Kidney (tissue), 14 donors: Measurements from ENCODE around the gene SH3BP5. TPM values are rescaled to one million over a fixed set of nuclear protein-coding genes. Genes with fewer than 3 reads are reported as not detected.

Experiments used
- DNase-seq, 5 donors: peaks; one replicate each; pipeline ENCODE4 v3.0.0-alpha.2; 2013 to 2020
- FAIRE-seq: peaks from 2 replicates; lab custom pipeline; 2012; peaks lifted over from hg19 to GRCh38; lab: Jason Lieb, UNC
- H3K27ac ChIP-seq, 2 donors: one replicate each; pipeline ENCODE4 v1.7.0; 2013; ENCODE audit warnings: low read depth in 2 of 2, low read length in 2 of 2, inconsistent platforms in 1 of 2
- H3K27me3 ChIP-seq: one replicate; pipeline ENCODE4 v1.7.1; 2013; ENCODE audit warnings: low read length, inconsistent platforms; ENCODE audit not compliant: control insufficient read depth, insufficient read depth
- H3K36me3 ChIP-seq, 3 donors: one replicate each; pipeline versions ENCODE4 v1.7.0 to v1.7.1; 2013; ENCODE audit warnings: low read length in 3 of 3, control low read depth in 1 of 3, inconsistent platforms in 1 of 3; ENCODE audit not compliant: insufficient read depth in 3 of 3, control insufficient read depth in 2 of 3
- H3K4me1 ChIP-seq, 3 donors: one replicate each; pipeline versions ENCODE4 v1.7.0 to v1.7.1; 2013; ENCODE audit warnings: low read length in 3 of 3, inconsistent platforms in 1 of 3, low read depth in 1 of 3; ENCODE audit not compliant: control insufficient read depth in 2 of 3, insufficient read depth in 2 of 3
- H3K4me3 ChIP-seq, 3 donors: one replicate each; pipeline versions ENCODE4 v1.7.0 to v1.8.1; 2013; ENCODE audit warnings: low read length in 3 of 3, control low read depth in 1 of 3, inconsistent platforms in 1 of 3
- H3K9ac ChIP-seq, 3 donors: one replicate each; pipeline versions ENCODE4 v1.7.0 to v1.7.1; 2013; ENCODE audit warnings: low read length in 3 of 3, control low read depth in 1 of 3, inconsistent platforms in 1 of 3
- H3K9me3 ChIP-seq, 3 donors: one replicate each; pipeline versions ENCODE4 v1.7.0 to v1.7.1; 2013; ENCODE audit warnings: low read length in 3 of 3, control low read depth in 1 of 3, inconsistent platforms in 1 of 3; ENCODE audit not compliant: control insufficient read depth in 2 of 3, insufficient read depth in 1 of 3
- intact Hi-C: fragments of 100-400 bp; cut with DNase I; formaldehyde crosslinking; loops from one replicate; pipeline ENCODE4 v1.11.1; 2022
- polyA plus RNA-seq: library from polyadenylated mRNA; stranded (reverse); fragments of 350-450 nt; fragmentation: Illumina TruSeq; extraction: RNeasy Lipid Tissue Mini Kit (QIAGEN cat#74804); gene quantifications from one replicate; pipeline ENCODE4 v1.2.3, GENCODE V29; 2014; ENCODE audit warnings: low read depth, low replicate concordance; ENCODE audit not compliant: insufficient read depth
- total RNA-seq: library from RNA; stranded (reverse); fragmentation: NEBNext Ultra II Directional; extraction: Animal tissue kit (Norgen Biotek cat#: 25700); gene quantifications from one replicate; pipeline ENCODE4 v1.2.1, GENCODE V29; 2021
- TF ChIP-seq, protein P1 (sequence below): IDR thresholded peaks from 3 replicates; pipeline ENCODE4 v1.5.1; 2012; ENCODE audit warnings: mild to moderate bottlenecking, moderate library complexity, borderline replicate concordance; ENCODE audit not compliant: insufficient read depth; ENCODE audit errors: extremely low read depth
- donor health status: control.
- donor health status: control.
- donor health status: control.
- donor health status: control.
- donor health status: control.
- donor health status: DM: yes; HTN: yes; CAD: no.
- donor health status: Normal renal cell carcinoma (clear cell type).

SH3BP5 gene
- total and polyA plus RNA-seq, 2 donors from 2014 or later, result 39.1 to 109 TPM

DNA sequence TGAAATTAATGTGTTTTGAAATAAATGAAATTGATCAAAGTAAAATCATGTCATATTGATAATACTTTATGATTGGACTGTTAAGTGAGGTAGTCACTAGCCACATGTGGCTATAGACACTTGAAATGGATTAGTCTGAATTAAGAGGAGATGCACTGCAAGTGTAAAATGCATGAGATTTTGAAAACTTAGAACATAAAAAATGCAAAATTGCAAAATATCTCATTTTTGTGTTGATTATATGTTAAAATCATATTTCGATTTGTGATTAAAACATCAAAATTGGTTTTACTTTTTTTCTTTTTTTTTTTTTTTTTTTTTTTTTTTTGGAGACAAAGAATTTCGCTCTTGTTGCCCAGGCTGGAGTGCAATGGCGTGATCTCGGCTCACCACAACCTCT is 103.1 kb downstream of the SH3BP5 start:
- FAIRE-seq, result no peak
- no peak overlapping the region for H3K9ac ChIP-seq
- intact Hi-C loops, result no loop called here
- TF ChIP-seq, protein P1, sequence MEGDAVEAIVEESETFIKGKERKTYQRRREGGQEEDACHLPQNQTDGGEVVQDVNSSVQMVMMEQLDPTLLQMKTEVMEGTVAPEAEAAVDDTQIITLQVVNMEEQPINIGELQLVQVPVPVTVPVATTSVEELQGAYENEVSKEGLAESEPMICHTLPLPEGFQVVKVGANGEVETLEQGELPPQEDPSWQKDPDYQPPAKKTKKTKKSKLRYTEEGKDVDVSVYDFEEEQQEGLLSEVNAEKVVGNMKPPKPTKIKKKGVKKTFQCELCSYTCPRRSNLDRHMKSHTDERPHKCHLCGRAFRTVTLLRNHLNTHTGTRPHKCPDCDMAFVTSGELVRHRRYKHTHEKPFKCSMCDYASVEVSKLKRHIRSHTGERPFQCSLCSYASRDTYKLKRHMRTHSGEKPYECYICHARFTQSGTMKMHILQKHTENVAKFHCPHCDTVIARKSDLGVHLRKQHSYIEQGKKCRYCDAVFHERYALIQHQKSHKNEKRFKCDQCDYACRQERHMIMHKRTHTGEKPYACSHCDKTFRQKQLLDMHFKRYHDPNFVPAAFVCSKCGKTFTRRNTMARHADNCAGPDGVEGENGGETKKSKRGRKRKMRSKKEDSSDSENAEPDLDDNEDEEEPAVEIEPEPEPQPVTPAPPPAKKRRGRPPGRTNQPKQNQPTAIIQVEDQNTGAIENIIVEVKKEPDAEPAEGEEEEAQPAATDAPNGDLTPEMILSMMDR, result no peak
- no peak overlapping the region for H3K27ac ChIP-seq
- no peaks in the 10 kb centered on the region for H3K27me3 ChIP-seq
- no peak overlapping the region for H3K4me3 ChIP-seq
- no peaks in the 10 kb centered on the region for H3K4me1 ChIP-seq
- H3K36me3 ChIP-seq, result peaks cover 10 to 50% (median 27%) of the 10 kb centered on the region in 3 donors
- no peaks in the 10 kb centered on the region for H3K9me3 ChIP-seq
- DNase-seq, result no peak

DNA sequence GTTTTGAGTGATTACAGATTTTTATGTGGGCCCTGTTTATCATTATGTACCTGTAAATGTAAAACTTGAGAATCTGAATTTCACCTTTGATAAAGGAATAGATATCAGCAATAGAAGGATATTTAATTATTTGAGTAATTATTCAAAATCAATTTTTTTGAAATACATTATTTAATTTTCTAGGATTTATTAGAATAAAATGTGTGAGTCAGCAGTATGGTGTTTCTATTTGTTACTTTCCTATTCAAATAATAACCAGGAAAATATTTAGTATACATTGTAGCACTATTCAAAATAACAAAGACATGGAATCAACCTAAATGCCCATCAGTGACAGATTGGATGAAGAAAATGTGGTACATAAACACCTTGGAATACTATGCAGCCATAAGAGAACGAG is 104.2 kb downstream of the SH3BP5 start:
- H3K27ac ChIP-seq, result no peak overlapping the region
- FAIRE-seq, result no peak
- intact Hi-C loops, result no loop called here
- TF ChIP-seq, protein P1, result no peak
- no peak overlapping the region for H3K4me3 ChIP-seq
- H3K4me1 ChIP-seq, result no peaks in the 10 kb centered on the region
- H3K27me3 ChIP-seq, result no peaks in the 10 kb centered on the region
- no peaks in the 10 kb centered on the region for H3K9me3 ChIP-seq
- H3K9ac ChIP-seq, result no peak overlapping the region
- peaks cover 5 to 48% (median 27%) of the 10 kb centered on the region in 3 donors for H3K36me3 ChIP-seq
- DNase-seq, result no peak

DNA sequence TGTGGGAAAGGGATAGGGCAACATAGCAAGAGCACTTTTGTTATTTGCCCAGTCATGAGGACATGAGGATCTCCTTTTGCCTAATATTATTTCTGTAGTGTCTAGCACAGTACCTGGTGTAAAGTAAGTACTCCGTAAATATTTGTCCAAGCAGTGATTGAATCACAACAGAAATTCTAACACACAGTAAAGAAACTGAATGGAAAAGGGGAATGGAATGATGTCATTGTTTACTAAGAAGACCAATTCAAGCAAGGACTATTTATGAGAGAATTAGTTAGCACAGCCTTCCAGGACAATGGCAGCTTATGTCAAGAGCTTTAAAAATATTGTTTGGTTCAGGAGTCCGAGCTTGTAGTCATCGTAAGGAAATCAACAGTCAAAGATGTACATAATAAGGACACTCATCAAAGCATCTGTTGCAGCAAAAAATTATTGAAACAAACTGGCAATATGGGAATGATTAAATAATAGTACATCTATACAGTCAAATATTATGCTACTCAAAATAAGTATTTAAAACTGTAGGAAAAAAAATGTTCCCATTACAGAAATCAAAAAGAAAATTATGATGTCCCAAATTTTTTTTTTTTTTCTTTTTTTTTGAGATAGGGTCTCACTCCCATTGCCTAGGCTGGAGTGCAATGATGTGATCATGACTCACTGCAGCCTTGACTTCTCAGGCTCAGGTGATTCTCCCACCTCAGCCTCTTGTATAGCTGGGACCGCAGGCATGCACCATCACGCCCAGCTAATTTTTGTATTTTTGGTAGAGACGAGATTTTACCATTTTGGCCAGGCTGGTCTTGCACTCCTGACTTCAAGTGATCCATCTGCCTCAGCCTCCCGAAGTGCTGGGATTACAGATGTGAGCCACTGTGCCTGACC is 108.5 kb downstream of the SH3BP5 start:
- FAIRE-seq, result no peak
- no peaks in the 10 kb centered on the region for H3K9me3 ChIP-seq
- H3K4me3 ChIP-seq, result no peak overlapping the region
- no peak overlapping the region for H3K27ac ChIP-seq
- H3K4me1 ChIP-seq, result no peaks in the 10 kb centered on the region
- no peaks in the 10 kb centered on the region for H3K27me3 ChIP-seq
- H3K9ac ChIP-seq, result no peak overlapping the region
- DNase-seq, result no peak
- H3K36me3 ChIP-seq, result peaks cover 5 to 48% (median 35%) of the 10 kb centered on the region in 3 donors
- intact Hi-C loops, result no loop called here
- TF ChIP-seq, protein P1, result no peak
